Parathyroid adenoma (tissue), 2 donors: ENCODE measurements around the gene PPEF2.
"Not testable (repeated sequence)": the region's sequence is repeated elsewhere in the genome, so short reads cannot be mapped to it uniquely, and the experiment has no call there.

ENCODE experiments used
- H2AFZ ChIP-seq: fragments of 300-600 bp; sonication (generic); one replicate; pipeline ENCODE4 v1.7.0; 2017; ENCODE audit warnings: antibody characterized with exemption, mild to moderate bottlenecking
- H3K27ac ChIP-seq: fragments of 300-600 bp; sonication (generic); one replicate; pipeline ENCODE4 v1.7.0; 2017
- H3K27me3 ChIP-seq: fragments of 300-600 bp; sonication (generic); one replicate; pipeline ENCODE4 v1.7.0; 2017; ENCODE audit warnings: low read length; ENCODE audit not compliant: control insufficient read depth, insufficient read depth
- H3K36me3 ChIP-seq: fragments of 300-600 bp; sonication (generic); one replicate; pipeline ENCODE4 v1.7.0; 2017; ENCODE audit warnings: low read length; ENCODE audit not compliant: control insufficient read depth, insufficient read depth
- H3K4me1 ChIP-seq: fragments of 300-600 bp; sonication (generic); one replicate; pipeline ENCODE4 v1.7.0; 2017; ENCODE audit warnings: control low read depth
- H3K4me2 ChIP-seq: fragments of 300-600 bp; sonication (generic); one replicate; pipeline ENCODE4 v1.7.0; 2017; ENCODE audit warnings: low read length
- H3K4me3 ChIP-seq: fragments of 300-600 bp; sonication (generic); one replicate; pipeline ENCODE4 v1.7.0; 2017; ENCODE audit warnings: low read depth, low read length
- H3K79me2 ChIP-seq: fragments of 300-600 bp; sonication (generic); one replicate; pipeline ENCODE4 v1.7.0; 2017; ENCODE audit warnings: control low read depth
- H3K9ac ChIP-seq: fragments of 300-600 bp; sonication (generic); one replicate; pipeline ENCODE4 v1.7.0; 2017; ENCODE audit warnings: mild to moderate bottlenecking
- H3K9me3 ChIP-seq: fragments of 300-600 bp; sonication (generic); one replicate; pipeline ENCODE4 v1.7.0; 2017; ENCODE audit warnings: low read length; ENCODE audit not compliant: control insufficient read depth
- CTCF ChIP-seq: fragments of 300-600 bp; sonication (generic); IDR thresholded peaks from one replicate; pipeline ENCODE4 v1.7.0; 2017; ENCODE audit warnings: antibody characterized with exemption, mild to moderate bottlenecking
- donor health status: primary hyperparathyroidism.

PPEF2 gene

GRCh38 chr4:75849461-75849860, 52.8 kb downstream of the PPEF2 start:
- Histone ChIP-seq H3K79me2 (no peaks in the 10 kb centered on the region), H3K27me3 (no peaks in the 10 kb centered on the region), H3K36me3 (no peaks in the 10 kb centered on the region), H3K4me3 (no peak overlapping the region), H2AFZ (no peak overlapping the region), H3K9ac (no peak overlapping the region), H3K27ac (no peak overlapping the region), H3K4me1 (no peaks in the 10 kb centered on the region), H3K4me2 (no peak overlapping the region), H3K9me3 (no peaks in the 10 kb centered on the region)
- TF ChIP-seq CTCF: no peak

- no peaks in the 10 kb centered on the region for H3K4me1 ChIP-seq
- H3K36me3 ChIP-seq: no peaks in the 10 kb centered on the region
- no peaks in the 10 kb centered on the region for H3K79me2 ChIP-seq
- no peak overlapping the region for H2AFZ ChIP-seq
- TF ChIP-seq CTCF: no peak
- H3K9ac ChIP-seq: no peak overlapping the region
- H3K9me3 ChIP-seq: no peaks in the 10 kb centered on the region
- H3K4me2 ChIP-seq: no peak overlapping the region
- H3K27ac ChIP-seq: no peak overlapping the region
- H3K27me3 ChIP-seq: no peaks in the 10 kb centered on the region
- H3K4me3 ChIP-seq: no peak overlapping the region
Observed at GRCh38 chr4:75848891-75849290, 53.4 kb downstream of the PPEF2 start.

GRCh38 chr4:75848171-75848760, 54.0 kb downstream of the PPEF2 start:
- not testable (repeated sequence) for H3K4me3 ChIP-seq, H3K9me3 ChIP-seq, H3K27me3 ChIP-seq, H3K9ac ChIP-seq, H3K36me3 ChIP-seq, H3K4me1 ChIP-seq, H3K4me2 ChIP-seq, H3K27ac ChIP-seq, H3K79me2 ChIP-seq
- TF ChIP-seq CTCF: peak; percentile 62
- H2AFZ ChIP-seq: peak overlapping the region; percentile 48

GRCh38 chr4:75845992-75846391, 56.3 kb downstream of the PPEF2 start:
- Histone ChIP-seq H3K27ac (no peak overlapping the region), H3K4me2 (no peak overlapping the region), H3K79me2 (no peaks in the 10 kb centered on the region), H3K4me3 (no peak overlapping the region), H3K4me1 (no peaks in the 10 kb centered on the region), H3K9me3 (no peaks in the 10 kb centered on the region), H3K27me3 (no peaks in the 10 kb centered on the region), H2AFZ (no peak overlapping the region), H3K9ac (no peak overlapping the region), H3K36me3 (no peaks in the 10 kb centered on the region)
- no peak for TF ChIP-seq CTCF

- Histone ChIP-seq H3K9ac (no peak overlapping the region), H3K27ac (no peak overlapping the region), H3K9me3 (no peaks in the 10 kb centered on the region), H3K4me3 (no peak overlapping the region), H3K4me2 (no peak overlapping the region), H2AFZ (no peak overlapping the region), H3K36me3 (no peaks in the 10 kb centered on the region), H3K79me2 (no peaks in the 10 kb centered on the region), H3K4me1 (no peaks in the 10 kb centered on the region), H3K27me3 (no peaks in the 10 kb centered on the region)
- no peak for TF ChIP-seq CTCF
Observed at GRCh38 chr4:75844151-75844662, 58.0 kb downstream of the PPEF2 start.
